Heart left ventricle (tissue), 16 donors: ENCODE data around the gene OAS3. TPM values are rescaled to one million over a fixed set of nuclear protein-coding genes. Genes with fewer than 3 reads are reported as not detected.

Experiments
- ATAC-seq, 4 donors: fragments of 200-7000 bp; cut with Tn5 transposase; one replicate each; pipeline ENCODE4 v1.9.1; 2020 to 2022; ENCODE audit warnings: moderate library complexity in 4 of 4, mild to moderate bottlenecking in 3 of 4, moderate number of reproducible peaks in 1 of 4
- DNase-seq, 5 donors: peaks; one replicate each; pipeline ENCODE4 v3.0.0-alpha.2; 2020
- H3K27ac ChIP-seq, 12 donors: fragments of 200-600 bp; sonication (generic) in 4 of 12; one replicate each; pipeline versions ENCODE4 v1.5.0 to v1.8.0; 2016 to 2022; ENCODE audit warnings: mild to moderate bottlenecking in 2 of 12
- H3K27me3 ChIP-seq, 9 donors: fragments of 200-600 bp; sonication (generic) in 2 of 9; one replicate each; pipeline versions ENCODE4 v1.5.1 to v1.8.0; 2016 to 2022; ENCODE audit warnings: mild to moderate bottlenecking in 3 of 9
- H3K36me3 ChIP-seq, 9 donors: fragments of 200-600 bp; sonication (generic) in 2 of 9; one replicate each; pipeline versions ENCODE4 v1.5.0 to v1.8.0; 2018 to 2022; ENCODE audit warnings: mild to moderate bottlenecking in 2 of 9
- H3K4me1 ChIP-seq, 12 donors: fragments of 200-600 bp; sonication (generic) in 4 of 12; one replicate each; pipeline versions ENCODE4 v1.5.0 to v1.8.0; 2016 to 2022; ENCODE audit warnings: mild to moderate bottlenecking in 3 of 12
- H3K4me3 ChIP-seq, 12 donors: fragments of 200-600 bp; sonication (generic) in 4 of 12; one replicate each; pipeline versions ENCODE4 v1.5.0 to v1.8.0; 2017 to 2022; ENCODE audit warnings: mild to moderate bottlenecking in 9 of 12, moderate library complexity in 4 of 12
- H3K9me3 ChIP-seq, 12 donors: fragments of 200-600 bp; sonication (generic) in 4 of 12; one replicate each; pipeline versions ENCODE4 v1.5.0 to v1.8.0; 2016 to 2022; ENCODE audit warnings: mild to moderate bottlenecking in 1 of 12
- CTCF ChIP-seq, 12 donors: fragments of 200-600 bp; sonication (generic) in 4 of 12; IDR thresholded peaks; one replicate each; pipeline versions ENCODE4 v1.5.0 to v1.8.0; 2018 to 2022; ENCODE audit warnings: antibody characterized with exemption in 12 of 12, mild to moderate bottlenecking in 5 of 12
- POLR2A ChIP-seq, 2 donors: fragments of 450-650 bp; IDR thresholded peaks; one replicate each; pipeline ENCODE4 v1.6.1; 2017; ENCODE audit warnings: antibody characterized with exemption in 2 of 2, mild to moderate bottlenecking in 2 of 2, moderate library complexity in 2 of 2
- WGBS, 4 donors: extraction: QIAGEN DNeasy Blood & Tissue Kit in 2 of 4; methylation state at CpG; one replicate each; pipeline versions ENCODE4 v1.1.5 to v1.1.7; 2013 to 2018; 5-methylcytosine and 5-hydroxymethylcytosine counted together
- intact Hi-C, 10 donors: fragments of 100-400 bp; cut with DNase I; formaldehyde crosslinking; loops; one replicate each; pipeline versions ENCODE4 v1.11.1 to v1.14.2; 2022
- polyA plus RNA-seq, 2 donors: library from polyadenylated mRNA; stranded (reverse); fragments of 200-250 nt; gene quantifications; one replicate each; pipeline ENCODE4 v1.2.3, GENCODE V29; 2013
- total RNA-seq, 9 donors: library from RNA; depleted of rRNA in 2 of 9; stranded (reverse); fragments of >200 nt in 2 of 9; fragmentation: NEBNext Ultra II Directional in 3 of 9; extraction: Animal tissue kit (Norgen Biotek cat#: 25700) in 3 of 9; gene quantifications; one replicate each; pipeline versions ENCODE4 v1.1.0 to v1.2.4, GENCODE V29; 2016 to 2023
- donor health status: ischemic (EF 13 %, LVEDD 7.1; RV severe dilation, severe dysfunction).
- donor health status: healthy with polysubstance abuse.
- donor health status: DM: no; HTN: yes; CAD: no.
- donor health status: DM: no; HTN: no; CAD: no.
- donor health status: ischemic (EF 25% LVEDD 6.9; RV normal size, moderate dysfunction).
- donor health status: ischemic (EF 25% LVEDD 5.7; RV mildly dilated, moderate dysfunction).
- donor health status: healthy.
- donor health status: DM: yes; HTN: yes; CAD: no.
- donor health status: ischemic (EF 35%, LVEDD 5.7; RV mildly dilated, moderate dysfunction).
- donor health status: nonischemic (EF 11% LVEDD 7.7; RV severe dilation, severe dysfunction).
- donor health status: DM: yes; HTN: yes; CAD: no.
- donor health status: PGD.
- donor health status: ischemic (EF 29% LVEDD 5.4; RV normal size, mild dysfunction).
- donor health status: nonischemic (EF 23%, LVEDD 6.1; RV moderate dilation, normal function).

OAS3 gene
- total and polyA plus RNA-seq, 11 donors = 4.1 to 45.1 (median 7.5) TPM

- no peak for TF ChIP-seq CTCF (IDR thresholded peaks at IDR 0.05)
- TF ChIP-seq POLR2A (IDR thresholded peaks at IDR 0.05) = no peak
- peaks cover 0 to 20% (median 4%) of the 10 kb centered on the region in 12 donors for H3K4me1 ChIP-seq
- H3K4me3 ChIP-seq = no peak overlapping the region
- no peaks in the 10 kb centered on the region for H3K36me3 ChIP-seq
- ATAC-seq = no peak
- WGBS, 4 donors = 94 to 100% (median 95%) methylated on average over 2 of the region's 2 CpGs
- no peak for DNase-seq
- H3K27ac ChIP-seq = no peak overlapping the region
- intact Hi-C loops = loop anchor here in 8 of 10 donors (2.0 to 10.0 kb wide), 6 partner anchors 74 to 131 kb away; partner anchors contain the start of gene OAS2 (in 2 of the 8)
- peaks cover 0 to 18% (median 0%) of the 10 kb centered on the region in 9 donors for H3K27me3 ChIP-seq
- no peaks in the 10 kb centered on the region for H3K9me3 ChIP-seq
Observed at GRCh38 chr12:112901271-112901670, 37.0 kb upstream of the OAS3 start.

- TF ChIP-seq CTCF (IDR thresholded peaks at IDR 0.05) = no peak
- no peak for TF ChIP-seq POLR2A (IDR thresholded peaks at IDR 0.05)
- no peak overlapping the region for H3K27ac ChIP-seq
- intact Hi-C loops = loop anchor here in 7 of 10 donors (5.0 to 10.0 kb wide), 5 partner anchors 70 to 128 kb away; partner anchors contain the start of gene OAS2 (in 2 of the 7)
- ATAC-seq (peak in 2 of 4 donors; percentile 39 to 62), DNase-seq (no peak)
- H3K36me3 ChIP-seq = peaks cover 0 to 12% (median 0%) of the 10 kb centered on the region in 9 donors
- H3K9me3 ChIP-seq = no peaks in the 10 kb centered on the region
- H3K4me3 ChIP-seq = no peak overlapping the region
- peaks cover 0 to 51% (median 16%) of the 10 kb centered on the region in 12 donors for H3K4me1 ChIP-seq
- H3K27me3 ChIP-seq = no peaks in the 10 kb centered on the region
Observed at GRCh38 chr12:112904571-112904970, 33.7 kb upstream of the OAS3 start.

- 89 to 93% (median 91%) methylated on average over 4 of the region's 4 CpGs for WGBS, 4 donors
- Histone ChIP-seq H3K27ac (peak overlapping the region in 4 of 12 donors; percentile 73 to 92 (median 78)), H3K9me3 (no peaks in the 10 kb centered on the region), H3K4me1 (peaks cover 0 to 61% (median 16%) of the 10 kb centered on the region in 12 donors), H3K27me3 (no peaks in the 10 kb centered on the region), H3K4me3 (no peak overlapping the region), H3K36me3 (peaks cover 0 to 18% (median 0%) of the 10 kb centered on the region in 9 donors)
- ATAC-seq (no peak), DNase-seq (no peak)
- TF ChIP-seq CTCF (IDR thresholded peaks at IDR 0.05) = no peak
- no peak for TF ChIP-seq POLR2A (IDR thresholded peaks at IDR 0.05)
- intact Hi-C loops = loop anchor here in 1 of 10 donors (10.0 kb wide), 1 partner anchor 69 kb away; the partner anchor contains the start of gene OAS2
Observed at GRCh38 chr12:112905451-112906089, 32.7 kb upstream of the OAS3 start.

GRCh38 chr12:112906712-112907414 is 31.4 kb upstream of the OAS3 start, which contains the start of gene OAS1:
Gene OAS1, plus strand, starts transcription at chr12:112906962. Its CDS starts 78 bp downstream, at chr12:112907040.
- peaks cover 0 to 5% (median 0%) of the 10 kb centered on the region in 12 donors for H3K9me3 ChIP-seq
- peak in 3 of 5 donors; percentile 32 to 49 (median 38) for DNase-seq
- 4 to 10% (median 5%) methylated on average over 4 of the region's 4 CpGs for WGBS, 4 donors
- H3K4me3 ChIP-seq = peak within 1 kb of the TSS; percentile 18 to 67 (median 57)
- TF ChIP-seq POLR2A (IDR thresholded peaks at IDR 0.05) (no peak), CTCF (IDR thresholded peaks at IDR 0.05) (no peak)
- H3K4me1 ChIP-seq = peaks cover 0 to 61% (median 16%) of the 10 kb centered on the region in 12 donors
- intact Hi-C loops = loop anchor here in 1 of 10 donors (10.0 kb wide), 1 partner anchor 68 kb away; the partner anchor contains the start of gene OAS2
- peaks cover 0 to 30% (median 3%) of the 10 kb centered on the region in 9 donors for H3K36me3 ChIP-seq
- peak; percentile 67 to 91 (median 88) for ATAC-seq
- H3K27me3 ChIP-seq = no peaks in the 10 kb centered on the region
- H3K27ac ChIP-seq = peak within 1 kb of the TSS in 11 of 12 donors; percentile 30 to 92 (median 63)
